PC-3 (cell line): ENCODE measurements around the gene DGKE. TPM values are rescaled to one million over a fixed set of nuclear protein-coding genes. Genes with fewer than 3 reads are reported as not detected.
A peak's percentile ranks its signal among the peaks of the same experiment; 100 is the strongest.

Experiments used
- ATAC-seq: fragments of 200-7000 bp; cut with Tn5 transposase; 2 replicates; pipeline ENCODE4 v1.9.1; 2020; ENCODE audit warnings: mild to moderate bottlenecking, moderate library complexity
- BruUV-seq: library from RNA; stranded (reverse); fragments of 400-500 nt; replicated peaks from 2 replicates; lab custom pipeline; 2021; lab: Mats Ljungman, UMichigan
- CTCF ChIA-PET: fragments of 300-600 bp; sonication (Branson Sonifier 250); formaldehyde crosslinking; loops from one replicate; lab custom pipeline; 2022; ENCODE audit warnings: antibody characterized with exemption; lab: Charles Lee
- POLR2A ChIA-PET: fragments of 300-600 bp; sonication (Branson Sonifier 250); formaldehyde crosslinking; loops from one replicate; lab custom pipeline; 2022; ENCODE audit warnings: antibody characterized with exemption; ENCODE audit not compliant: unreplicated experiment; lab: Charles Lee
- DNase-seq: peaks from one replicate; pipeline ENCODE4 v3.0.0-alpha.2; 2015
- H2AFZ ChIP-seq: fragments of 300-600 bp; sonication (generic); 2 replicates; pipeline ENCODE4 v1.6.0; 2016; ENCODE audit warnings: antibody characterized with exemption, low read length
- H3F3A ChIP-seq: fragments of 300-600 bp; sonication (generic); one replicate; pipeline ENCODE4 v1.6.0; 2017; ENCODE audit warnings: antibody characterized with exemption, low read length, control low read depth, mild to moderate bottlenecking; ENCODE audit not compliant: unreplicated experiment
- H3K27ac ChIP-seq: fragments of 300-600 bp; sonication (generic); 2 replicates; pipeline ENCODE4 v1.5.1; 2016; ENCODE audit warnings: mild to moderate bottlenecking, low read length
- H3K27me3 ChIP-seq: fragments of 300-600 bp; sonication (generic); 2 replicates; pipeline ENCODE4 v1.6.1; 2016; ENCODE audit warnings: low read length, mixed read lengths
- H3K36me3 ChIP-seq: fragments of 300-600 bp; sonication (generic); 2 replicates; pipeline ENCODE4 v1.6.1; 2016; ENCODE audit warnings: low read depth, mixed run types, low read length, mixed read lengths
- H3K4me1 ChIP-seq: fragments of 300-600 bp; sonication (generic); 2 replicates; pipeline ENCODE4 v1.5.1; 2016; ENCODE audit warnings: low read length; ENCODE audit not compliant: insufficient read depth
- H3K4me2 ChIP-seq: fragments of 300-600 bp; sonication (generic); 2 replicates; pipeline ENCODE4 v1.6.0; 2016; ENCODE audit warnings: low read length
- H3K4me3 ChIP-seq: fragments of 300-600 bp; sonication (generic); 2 replicates; pipeline ENCODE4 v1.5.1; 2016; ENCODE audit warnings: mild to moderate bottlenecking, low read length, mixed read lengths
- H3K79me2 ChIP-seq: fragments of 300-600 bp; sonication (generic); 2 replicates; pipeline ENCODE4 v1.6.1; 2017; ENCODE audit warnings: low read length, mixed read lengths
- H3K9ac ChIP-seq: fragments of 300-600 bp; sonication (generic); 2 replicates; pipeline ENCODE4 v1.6.0; 2016; ENCODE audit warnings: mild to moderate bottlenecking, low read length
- H3K9me2 ChIP-seq: fragments of 300-600 bp; sonication (generic); replicated peaks from 2 replicates; pipeline ENCODE4 v1.6.1; 2016; ENCODE audit warnings: mixed run types, low read length, mixed read lengths
- H3K9me3 ChIP-seq: fragments of 300-600 bp; sonication (generic); 2 replicates; pipeline ENCODE4 v1.6.1; 2016; ENCODE audit warnings: low read length, mixed read lengths
- H4K20me1 ChIP-seq: fragments of 300-600 bp; sonication (generic); 2 replicates; pipeline ENCODE4 v1.6.1; 2016; ENCODE audit warnings: low read length, mixed read lengths
- EZH2 ChIP-seq: fragments of 300-600 bp; sonication (generic); IDR thresholded peaks from one replicate; pipeline ENCODE4 v1.6.1; 2017; ENCODE audit warnings: antibody characterized with exemption, mild to moderate bottlenecking, low read length; ENCODE audit not compliant: unreplicated experiment
- EZH2phosphoT487 ChIP-seq: fragments of 300-600 bp; sonication (generic); IDR thresholded peaks from 2 replicates; pipeline ENCODE4 v1.6.1; 2018; ENCODE audit warnings: mild to moderate bottlenecking, antibody characterized with exemption, low read length, borderline replicate concordance
- intact Hi-C: fragments of 100-400 bp; cut with micrococcal nuclease; formaldehyde crosslinking; loops from 2 replicates; pipeline ENCODE4 v1.9.0; 2023
- total RNA-seq: library from RNA; depleted of rRNA; stranded (reverse); fragments of >200 nt; gene quantifications from 2 replicates; pipeline ENCODE4 v1.2.3, GENCODE V29; 2014
- TF ChIP-seq, protein P1 (sequence below): fragments of 300-600 bp; sonication (generic); conservative IDR thresholded peaks from 2 replicates; pipeline ENCODE4 v1.5.1; 2017; ENCODE audit warnings: antibody characterized with exemption, low read depth, mild to moderate bottlenecking, low read length

DGKE gene
- total RNA-seq, 1 experiment from 2014 or later = 8.4 TPM

DNA sequence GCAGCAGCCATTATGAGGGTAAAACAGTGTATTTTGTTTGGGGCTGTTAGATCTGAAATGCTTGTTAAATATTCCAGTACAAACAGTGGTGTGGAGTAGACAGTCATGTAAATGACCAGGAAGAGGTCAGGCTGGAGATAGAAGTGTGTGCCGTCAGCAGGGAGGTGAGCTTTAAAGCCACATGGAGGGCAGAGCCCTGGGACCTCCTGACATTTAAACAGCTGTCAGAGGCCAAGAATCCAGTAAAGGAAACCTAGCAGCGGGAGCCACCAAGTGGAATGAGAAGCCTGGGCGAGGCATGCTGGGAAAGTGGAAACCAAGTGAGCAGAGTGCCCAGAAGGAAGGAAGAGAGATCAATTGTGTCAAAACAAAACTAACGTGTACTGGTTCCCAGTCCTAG is 27.0 kb upstream of the DGKE start:
- intact Hi-C loops = no loop called here
- no peaks in the 10 kb centered on the region for H3F3A ChIP-seq
- no peak for ATAC-seq
- no peak overlapping the region for H3K4me3 ChIP-seq
- no peaks in the 10 kb centered on the region for H3K9me2 ChIP-seq
- no peak overlapping the region for H3K4me2 ChIP-seq
- no peaks in the 10 kb centered on the region for H3K79me2 ChIP-seq
- no peak for DNase-seq
- ChIA-PET POLR2A (no interaction called here), CTCF (no interaction called here)
- no peaks in the 10 kb centered on the region for H3K4me1 ChIP-seq
- no peak for TF ChIP-seq EZH2phosphoT487
- no peak for TF ChIP-seq EZH2
- TF ChIP-seq, protein P1, sequence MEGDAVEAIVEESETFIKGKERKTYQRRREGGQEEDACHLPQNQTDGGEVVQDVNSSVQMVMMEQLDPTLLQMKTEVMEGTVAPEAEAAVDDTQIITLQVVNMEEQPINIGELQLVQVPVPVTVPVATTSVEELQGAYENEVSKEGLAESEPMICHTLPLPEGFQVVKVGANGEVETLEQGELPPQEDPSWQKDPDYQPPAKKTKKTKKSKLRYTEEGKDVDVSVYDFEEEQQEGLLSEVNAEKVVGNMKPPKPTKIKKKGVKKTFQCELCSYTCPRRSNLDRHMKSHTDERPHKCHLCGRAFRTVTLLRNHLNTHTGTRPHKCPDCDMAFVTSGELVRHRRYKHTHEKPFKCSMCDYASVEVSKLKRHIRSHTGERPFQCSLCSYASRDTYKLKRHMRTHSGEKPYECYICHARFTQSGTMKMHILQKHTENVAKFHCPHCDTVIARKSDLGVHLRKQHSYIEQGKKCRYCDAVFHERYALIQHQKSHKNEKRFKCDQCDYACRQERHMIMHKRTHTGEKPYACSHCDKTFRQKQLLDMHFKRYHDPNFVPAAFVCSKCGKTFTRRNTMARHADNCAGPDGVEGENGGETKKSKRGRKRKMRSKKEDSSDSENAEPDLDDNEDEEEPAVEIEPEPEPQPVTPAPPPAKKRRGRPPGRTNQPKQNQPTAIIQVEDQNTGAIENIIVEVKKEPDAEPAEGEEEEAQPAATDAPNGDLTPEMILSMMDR = no peak
- H3K9ac ChIP-seq = no peak overlapping the region
- no peak overlapping the region for H2AFZ ChIP-seq
- H3K9me3 ChIP-seq = no peaks in the 10 kb centered on the region
- no peaks in the 10 kb centered on the region for H3K27me3 ChIP-seq
- H3K36me3 ChIP-seq = no peaks in the 10 kb centered on the region
- BruUV-seq = no TSS peak
- no peaks in the 10 kb centered on the region for H4K20me1 ChIP-seq
- no peak overlapping the region for H3K27ac ChIP-seq

DNA sequence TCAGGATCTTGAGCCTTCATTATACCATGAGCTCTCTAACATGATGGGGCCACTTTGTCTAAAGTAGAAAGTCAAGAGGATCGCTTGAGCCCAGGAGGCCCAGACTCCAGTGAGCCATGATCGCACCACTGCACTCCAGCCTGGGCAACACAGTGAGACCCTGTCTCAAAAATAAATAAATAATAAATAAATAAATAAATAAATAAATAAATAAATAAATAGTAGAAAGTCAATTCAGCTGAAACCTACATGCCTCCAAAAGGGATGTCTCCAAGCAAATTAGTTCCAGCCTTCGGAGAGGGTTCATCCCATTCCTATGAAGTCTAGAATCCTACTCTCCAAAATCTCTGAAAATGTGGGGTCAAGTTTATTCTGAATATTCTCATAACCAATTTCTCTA is 26.2 kb upstream of the DGKE start:
- H3K9me2 ChIP-seq = no peaks in the 10 kb centered on the region
- H3K36me3 ChIP-seq = no peaks in the 10 kb centered on the region
- H3F3A ChIP-seq = no peaks in the 10 kb centered on the region
- H3K4me3 ChIP-seq = no peak overlapping the region
- no peaks in the 10 kb centered on the region for H3K4me1 ChIP-seq
- DNase-seq = no peak
- no peak for ATAC-seq
- H3K9me3 ChIP-seq = no peaks in the 10 kb centered on the region
- ChIA-PET POLR2A (no interaction called here), CTCF (no interaction called here)
- H2AFZ ChIP-seq = no peak overlapping the region
- no peaks in the 10 kb centered on the region for H3K27me3 ChIP-seq
- no peaks in the 10 kb centered on the region for H3K79me2 ChIP-seq
- H4K20me1 ChIP-seq = no peaks in the 10 kb centered on the region
- intact Hi-C loops = no loop called here
- H3K9ac ChIP-seq = no peak overlapping the region
- H3K27ac ChIP-seq = no peak overlapping the region
- no TSS peak for BruUV-seq
- TF ChIP-seq EZH2phosphoT487 = no peak
- TF ChIP-seq EZH2 = no peak
- TF ChIP-seq, protein P1 = no peak
- no peak overlapping the region for H3K4me2 ChIP-seq

- no TSS peak for BruUV-seq
- POLR2A ChIA-PET = interaction anchor here (0.5 kb wide), 1 partner anchor 28 kb away, joined by 3 read pairs; no protein-coding TSS in a partner anchor
- intact Hi-C loops = no loop called here
- TF ChIP-seq, protein P1 = no peak
- TF ChIP-seq EZH2phosphoT487 = no peak
- TF ChIP-seq EZH2 = no peak
- H3K9ac ChIP-seq = no peak overlapping the region
- no peaks in the 10 kb centered on the region for H3K79me2 ChIP-seq
- no peaks in the 10 kb centered on the region for H3K9me3 ChIP-seq
- no peaks in the 10 kb centered on the region for H3F3A ChIP-seq
- CTCF ChIA-PET = interaction anchor here (0.6 kb wide), 1 partner anchor 11 kb away, joined by 5 read pairs; no protein-coding TSS in a partner anchor
- H3K4me2 ChIP-seq = no peak overlapping the region
- H3K4me1 ChIP-seq = no peaks in the 10 kb centered on the region
- no peak overlapping the region for H3K4me3 ChIP-seq
- H3K9me2 ChIP-seq = no peaks in the 10 kb centered on the region
- no peak overlapping the region for H3K27ac ChIP-seq
- H3K36me3 ChIP-seq = no peaks in the 10 kb centered on the region
- DNase-seq = no peak
- H2AFZ ChIP-seq = no peak overlapping the region
- peak; percentile 66 for ATAC-seq
- H4K20me1 ChIP-seq = no peaks in the 10 kb centered on the region
- H3K27me3 ChIP-seq = no peaks in the 10 kb centered on the region
These were observed 25.4 kb upstream of the DGKE start for GRCh38 chr17:56808503-56808902.
